ENCODE results near the gene SLIT3.

The SLIT3 gene

GRCh38 chr5:168851902-168852321 is 449.0 kb downstream of the SLIT3 start (continued):
- TF ChIP-seq PRDM2 (tag by site-specific recombination; IDR thresholded peaks at IDR 0.05; ENCODE audit: borderline replicate concordance), result no peak

- Histone ChIP-seq H3K4me1 (ENCODE audit: control insufficient read depth, insufficient read depth, low read length) (peaks cover 25% of the 10 kb centered on the region), H3K9me3 (ENCODE audit: control insufficient read depth, insufficient read depth, low read depth, low read length) (no peaks in the 10 kb centered on the region), H3K27ac (ENCODE audit: extremely low read depth, low read depth, low read length) (no peak overlapping the region), H3K4me3 (ENCODE audit: low read depth, low read length) (no peak overlapping the region), H3K36me3 (ENCODE audit: control insufficient read depth in 2 of 2, insufficient read depth in 1 of 2, low read length in 2 of 2) (no peaks in the 10 kb centered on the region)
- CTCF ChIA-PET, result no interaction called here
- TF ChIP-seq MZF1 (tag by site-specific recombination; IDR thresholded peaks at IDR 0.05; ENCODE audit: borderline replicate concordance), result peak; percentile 65; the same call in 1 of the 2 replicates
- TF ChIP-seq WT1 (tag by site-specific recombination; IDR thresholded peaks at IDR 0.05), result peak; percentile 81
- TF ChIP-seq ZSCAN5A (tag by site-specific recombination; IDR thresholded peaks at IDR 0.05), result no peak
- TF ChIP-seq SCRT2 (tag by site-specific recombination; IDR thresholded peaks at IDR 0.05), result no peak
- peak; percentile 98 for TF ChIP-seq OSR2 (tag by site-specific recombination; IDR thresholded peaks at IDR 0.05)
- 0 out of 2 replicates have a peak, but pooled peaks have one; percentile 33 for TF ChIP-seq ZNF596 (tag by site-specific recombination; IDR thresholded peaks at IDR 0.05)
- peak; percentile 60; the same call in 1 of the 2 replicates for TF ChIP-seq MEIS1 (CRISPR knock-in tag; IDR thresholded peaks at IDR 0.05; ENCODE audit: borderline replicate concordance)
- TF ChIP-seq, protein P1, sequence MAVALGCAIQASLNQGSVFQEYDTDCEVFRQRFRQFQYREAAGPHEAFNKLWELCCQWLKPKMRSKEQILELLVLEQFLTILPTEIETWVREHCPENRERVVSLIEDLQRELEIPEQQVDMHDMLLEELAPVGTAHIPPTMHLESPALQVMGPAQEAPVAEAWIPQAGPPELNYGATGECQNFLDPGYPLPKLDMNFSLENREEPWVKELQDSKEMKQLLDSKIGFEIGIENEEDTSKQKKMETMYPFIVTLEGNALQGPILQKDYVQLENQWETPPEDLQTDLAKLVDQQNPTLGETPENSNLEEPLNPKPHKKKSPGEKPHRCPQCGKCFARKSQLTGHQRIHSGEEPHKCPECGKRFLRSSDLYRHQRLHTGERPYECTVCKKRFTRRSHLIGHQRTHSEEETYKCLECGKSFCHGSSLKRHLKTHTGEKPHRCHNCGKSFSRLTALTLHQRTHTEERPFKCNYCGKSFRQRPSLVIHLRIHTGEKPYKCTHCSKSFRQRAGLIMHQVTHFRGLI (tag by site-specific recombination; IDR thresholded peaks at IDR 0.05), result peak; percentile 92
- TF ChIP-seq ZNF747 (tag by site-specific recombination; IDR thresholded peaks at IDR 0.05), result no peak
- TF ChIP-seq ZNF610 (tag by site-specific recombination; IDR thresholded peaks at IDR 0.05; ENCODE audit: borderline replicate concordance), result peak; percentile 58; the same call in 1 of the 2 replicates
- peak; percentile 89 for TF ChIP-seq FEZF1 (tag by site-specific recombination; IDR thresholded peaks at IDR 0.05)
- no peak for TF ChIP-seq ZNF654 (tag by site-specific recombination; IDR thresholded peaks at IDR 0.05; ENCODE audit: low read depth)
- TF ChIP-seq, protein P2, sequence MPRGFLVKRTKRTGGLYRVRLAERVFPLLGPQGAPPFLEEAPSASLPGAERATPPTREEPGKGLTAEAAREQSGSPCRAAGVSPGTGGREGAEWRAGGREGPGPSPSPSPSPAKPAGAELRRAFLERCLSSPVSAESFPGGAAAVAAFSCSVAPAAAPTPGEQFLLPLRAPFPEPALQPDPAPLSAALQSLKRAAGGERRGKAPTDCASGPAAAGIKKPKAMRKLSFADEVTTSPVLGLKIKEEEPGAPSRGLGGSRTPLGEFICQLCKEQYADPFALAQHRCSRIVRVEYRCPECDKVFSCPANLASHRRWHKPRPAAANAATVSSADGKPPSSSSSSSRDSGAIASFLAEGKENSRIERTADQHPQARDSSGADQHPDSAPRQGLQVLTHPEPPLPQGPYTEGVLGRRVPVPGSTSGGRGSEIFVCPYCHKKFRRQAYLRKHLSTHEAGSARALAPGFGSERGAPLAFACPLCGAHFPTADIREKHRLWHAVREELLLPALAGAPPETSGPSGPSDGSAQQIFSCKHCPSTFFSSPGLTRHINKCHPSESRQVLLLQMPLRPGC (tag by site-specific recombination; IDR thresholded peaks at IDR 0.05), result peak; percentile 68
- TF ChIP-seq, protein P3, sequence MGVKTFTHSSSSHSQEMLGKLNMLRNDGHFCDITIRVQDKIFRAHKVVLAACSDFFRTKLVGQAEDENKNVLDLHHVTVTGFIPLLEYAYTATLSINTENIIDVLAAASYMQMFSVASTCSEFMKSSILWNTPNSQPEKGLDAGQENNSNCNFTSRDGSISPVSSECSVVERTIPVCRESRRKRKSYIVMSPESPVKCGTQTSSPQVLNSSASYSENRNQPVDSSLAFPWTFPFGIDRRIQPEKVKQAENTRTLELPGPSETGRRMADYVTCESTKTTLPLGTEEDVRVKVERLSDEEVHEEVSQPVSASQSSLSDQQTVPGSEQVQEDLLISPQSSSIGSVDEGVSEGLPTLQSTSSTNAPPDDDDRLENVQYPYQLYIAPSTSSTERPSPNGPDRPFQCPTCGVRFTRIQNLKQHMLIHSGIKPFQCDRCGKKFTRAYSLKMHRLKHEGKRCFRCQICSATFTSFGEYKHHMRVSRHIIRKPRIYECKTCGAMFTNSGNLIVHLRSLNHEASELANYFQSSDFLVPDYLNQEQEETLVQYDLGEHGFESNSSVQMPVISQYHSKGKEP (tag by site-specific recombination; IDR thresholded peaks at IDR 0.05), result peak; percentile 98
- TF ChIP-seq, protein P4, sequence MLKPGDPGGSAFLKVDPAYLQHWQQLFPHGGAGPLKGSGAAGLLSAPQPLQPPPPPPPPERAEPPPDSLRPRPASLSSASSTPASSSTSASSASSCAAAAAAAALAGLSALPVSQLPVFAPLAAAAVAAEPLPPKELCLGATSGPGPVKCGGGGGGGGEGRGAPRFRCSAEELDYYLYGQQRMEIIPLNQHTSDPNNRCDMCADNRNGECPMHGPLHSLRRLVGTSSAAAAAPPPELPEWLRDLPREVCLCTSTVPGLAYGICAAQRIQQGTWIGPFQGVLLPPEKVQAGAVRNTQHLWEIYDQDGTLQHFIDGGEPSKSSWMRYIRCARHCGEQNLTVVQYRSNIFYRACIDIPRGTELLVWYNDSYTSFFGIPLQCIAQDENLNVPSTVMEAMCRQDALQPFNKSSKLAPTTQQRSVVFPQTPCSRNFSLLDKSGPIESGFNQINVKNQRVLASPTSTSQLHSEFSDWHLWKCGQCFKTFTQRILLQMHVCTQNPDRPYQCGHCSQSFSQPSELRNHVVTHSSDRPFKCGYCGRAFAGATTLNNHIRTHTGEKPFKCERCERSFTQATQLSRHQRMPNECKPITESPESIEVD (tag by site-specific recombination; IDR thresholded peaks at IDR 0.05), result peak; percentile 93
- peak; percentile 42; the same call in 1 of the 2 replicates for TF ChIP-seq GLIS1 (tag by site-specific recombination; IDR thresholded peaks at IDR 0.05)
- 0 out of 2 replicates have a peak, but pooled peaks have one; percentile 29 for TF ChIP-seq ZNF843 (tag by site-specific recombination; IDR thresholded peaks at IDR 0.05)
- TF ChIP-seq ZNF391 (tag by site-specific recombination; IDR thresholded peaks at IDR 0.05; ENCODE audit: borderline replicate concordance, low read depth), result no peak
- TF ChIP-seq, protein P5, sequence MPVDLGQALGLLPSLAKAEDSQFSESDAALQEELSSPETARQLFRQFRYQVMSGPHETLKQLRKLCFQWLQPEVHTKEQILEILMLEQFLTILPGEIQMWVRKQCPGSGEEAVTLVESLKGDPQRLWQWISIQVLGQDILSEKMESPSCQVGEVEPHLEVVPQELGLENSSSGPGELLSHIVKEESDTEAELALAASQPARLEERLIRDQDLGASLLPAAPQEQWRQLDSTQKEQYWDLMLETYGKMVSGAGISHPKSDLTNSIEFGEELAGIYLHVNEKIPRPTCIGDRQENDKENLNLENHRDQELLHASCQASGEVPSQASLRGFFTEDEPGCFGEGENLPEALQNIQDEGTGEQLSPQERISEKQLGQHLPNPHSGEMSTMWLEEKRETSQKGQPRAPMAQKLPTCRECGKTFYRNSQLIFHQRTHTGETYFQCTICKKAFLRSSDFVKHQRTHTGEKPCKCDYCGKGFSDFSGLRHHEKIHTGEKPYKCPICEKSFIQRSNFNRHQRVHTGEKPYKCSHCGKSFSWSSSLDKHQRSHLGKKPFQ (tag by site-specific recombination; IDR thresholded peaks at IDR 0.05), result peak; percentile 79
- POLR2A ChIA-PET, result no interaction called here
Observed at GRCh38 chr5:168850683-168851082, 450.3 kb downstream of the SLIT3 start.
